A549 (cell line): Measurements from ENCODE around the gene TRIM73.
"Not testable (repeated sequence)": the region's sequence is repeated elsewhere in the genome, so short reads cannot be mapped to it uniquely, and the experiment has no call there.

Experiments
- CHD2 ChIP-seq: fragments of 150-350 bp; IDR thresholded peaks from 2 replicates; pipeline ENCODE4 v1.6.1; 2014; ENCODE audit warnings: low read length; ENCODE audit not compliant: partially characterized antibody
- CTCF ChIP-seq: fragments of >200 bp; sonication (Bioruptor Twin); formaldehyde crosslinking; IDR thresholded peaks from 3 replicates; pipeline ENCODE4 v1.5.1; 2016
- POLR2A ChIP-seq: IDR thresholded peaks from 2 replicates; pipeline ENCODE4 v1.6.1; 2012; ENCODE audit warnings: mild to moderate bottlenecking, low read length

GRCh38 chr7:75423481-75423880, 28.1 kb downstream of the TRIM73 start:
- TF ChIP-seq CHD2, CTCF, POLR2A: not testable (repeated sequence)
